T follicular helper cell (primary cell): ENCODE data around the gene POM121C.
"Not testable (repeated sequence)": the region's sequence is repeated elsewhere in the genome, so short reads cannot be mapped to it uniquely, and the experiment has no call there.

Experiments
- DNase-seq: peaks from one replicate; pipeline ENCODE4 v3.0.0-alpha.2; 2020; ENCODE audit warnings: low read depth

POM121C gene

GRCh38 chr7:75393194-75393593 is 92.9 kb downstream of the POM121C start:
- not testable (repeated sequence) for DNase-seq

- not testable (repeated sequence) for DNase-seq
Observed at GRCh38 chr7:75374519-75375317, 111.4 kb downstream of the POM121C start.

GRCh38 chr7:75374144-75374518 is 112.0 kb downstream of the POM121C start:
- not testable (repeated sequence) for DNase-seq

- DNase-seq = not testable (repeated sequence)
Observed at GRCh38 chr7:75367313-75367712, 118.8 kb downstream of the POM121C start.
